A549 (cell line): ENCODE results near the gene IRGQ. TPM values are rescaled to one million over a fixed set of nuclear protein-coding genes. Genes with fewer than 3 reads are reported as not detected.
A peak's percentile ranks its signal among the peaks of the same experiment; 100 is the strongest.

Source experiments
- ATAC-seq, 2 experiments: fragments of 200-7000 bp in 1 of 2; fragments of >200 bp in 1 of 2; cut with Nextera tagmentation in 1 of 2; cut with Tn5 transposase in 1 of 2; 3 replicates each; pipeline versions ENCODE4 v1.8.0 to v1.9.1; 2018 to 2020; ENCODE audit warnings: mild to moderate bottlenecking in 1 of 2, moderate library complexity in 1 of 2
- CTCF ChIA-PET: fragments of 300-600 bp; sonication (Branson Sonifier 250); formaldehyde crosslinking; extraction: SDS; loops from one replicate; lab custom pipeline; 2021; ENCODE audit warnings: antibody characterized with exemption, inconsistent platforms; lab: Yijun Ruan, JAX
- POLR2A ChIA-PET: fragments of 350-600 bp; formaldehyde crosslinking; extraction: SDS; loops from one replicate; lab custom pipeline; 2021; ENCODE audit warnings: antibody characterized with exemption, inconsistent platforms; lab: Yijun Ruan, JAX
- DNase-seq, 2 experiments: peaks; one replicate each; pipeline versions ENCODE4 v3.0.0 to v3.0.0-alpha.2; 2011 to 2016; ENCODE audit warnings: low read depth in 1 of 2, low spot score in 1 of 2
- FAIRE-seq: peaks from 2 replicates; lab custom pipeline; 2011; peaks lifted over from hg19 to GRCh38; lab: Jason Lieb, UNC
- H3K27ac ChIP-seq, 2 experiments: fragments of >200 bp; sonication (Bioruptor Twin); formaldehyde crosslinking; 3 replicates each; pipeline ENCODE4 v1.5.1; 2016 to 2017
- H3K4me1 ChIP-seq: fragments of >200 bp; sonication (Bioruptor Twin); formaldehyde crosslinking; 3 replicates; pipeline ENCODE4 v1.6.1; 2016
- H3K4me2 ChIP-seq: fragments of >200 bp; sonication (Bioruptor Twin); formaldehyde crosslinking; 3 replicates; pipeline ENCODE4 v1.6.1; 2016
- H3K4me3 ChIP-seq: fragments of >200 bp; sonication (Bioruptor Twin); formaldehyde crosslinking; 3 replicates; pipeline ENCODE4 v1.5.1; 2016
- H3K9me3 ChIP-seq: fragments of >200 bp; sonication (Bioruptor Twin); formaldehyde crosslinking; 3 replicates; pipeline ENCODE4 v1.6.1; 2016
- BHLHE40 ChIP-seq: IDR thresholded peaks from 2 replicates; pipeline ENCODE4 v1.6.1; 2012; ENCODE audit warnings: low read depth, low read length, inconsistent platforms
- CBX8 ChIP-seq: fragments of 200-600 bp; sonication (generic); IDR thresholded peaks from 2 replicates; pipeline ENCODE4 v1.6.1; 2016
- CEBPB ChIP-seq, 2 experiments: fragments of >200 bp in 1 of 2; sonication (Bioruptor Twin) in 1 of 2; formaldehyde crosslinking in 1 of 2; IDR thresholded peaks; 2 replicates each; pipeline ENCODE4 v1.6.1; 2012 to 2016
- CHD4 ChIP-seq: fragments of 200-600 bp; sonication (generic); IDR thresholded peaks from 2 replicates; pipeline ENCODE4 v1.6.1; 2016; ENCODE audit warnings: antibody characterized with exemption, mild to moderate bottlenecking, borderline replicate concordance
- CTCF ChIP-seq: fragments of >200 bp; sonication (Bioruptor Twin); formaldehyde crosslinking; IDR thresholded peaks from 3 replicates; pipeline ENCODE4 v1.5.1; 2016
- E2F6 ChIP-seq: IDR thresholded peaks from 2 replicates; pipeline ENCODE4 v1.6.1; 2012; ENCODE audit warnings: low read depth, borderline replicate concordance
- EHF ChIP-seq: fragments of 250-450 bp; sonication (Bioruptor Pico); IDR thresholded peaks from 2 replicates; pipeline ENCODE4 v1.5.0; 2020; ENCODE audit warnings: mild to moderate bottlenecking
- EHMT2 ChIP-seq: fragments of 200-600 bp; sonication (generic); IDR thresholded peaks from 2 replicates; pipeline ENCODE4 v1.6.1; 2016; ENCODE audit warnings: antibody characterized with exemption, low read depth, mild to moderate bottlenecking, moderate library complexity
- FOSB ChIP-seq: fragments of 250-450 bp; sonication (Bioruptor Pico); IDR thresholded peaks from 2 replicates; pipeline ENCODE4 v1.5.0; 2020; ENCODE audit warnings: mild to moderate bottlenecking, moderate library complexity
- FOSL2 ChIP-seq, 2 experiments: fragments of 450-650 bp in 1 of 2; fragments of >200 bp in 1 of 2; sonication (Bioruptor Twin) in 1 of 2; formaldehyde crosslinking; IDR thresholded peaks; 2 replicates each; pipeline versions ENCODE4 v1.5.0 to v1.6.1; 2016 to 2020; ENCODE audit warnings: mild to moderate bottlenecking in 1 of 2, moderate library complexity in 1 of 2
- FOXS1 ChIP-seq: fragments of 250-450 bp; sonication (Bioruptor Pico); IDR thresholded peaks from 2 replicates; pipeline ENCODE4 v1.5.0; 2020; ENCODE audit warnings: mild to moderate bottlenecking, moderate library complexity
- HES2 ChIP-seq: fragments of >200 bp; sonication (Bioruptor Twin); formaldehyde crosslinking; IDR thresholded peaks from 2 replicates; pipeline ENCODE4 v1.6.1; 2016
- HOXB5 ChIP-seq: fragments of 250-450 bp; sonication (Bioruptor Pico); IDR thresholded peaks from 2 replicates; pipeline ENCODE4 v1.5.0; 2020; ENCODE audit warnings: mild to moderate bottlenecking, moderate library complexity
- JUN ChIP-seq, 2 experiments: fragments of >200 bp; sonication (Bioruptor Twin); formaldehyde crosslinking; IDR thresholded peaks; 2 replicates in 1 of 2; 3 replicates in 1 of 2; pipeline ENCODE4 v1.6.1; 2016 to 2017
- JUNB ChIP-seq: fragments of >200 bp; sonication (Bioruptor Twin); formaldehyde crosslinking; IDR thresholded peaks from 2 replicates; pipeline ENCODE4 v1.6.1; 2016
- KDM5A ChIP-seq: fragments of 200-600 bp; sonication (generic); IDR thresholded peaks from 2 replicates; pipeline ENCODE4 v1.6.1; 2016; ENCODE audit warnings: antibody characterized with exemption, mild to moderate bottlenecking
- MAFK ChIP-seq: fragments of 450-650 bp; IDR thresholded peaks from 2 replicates; pipeline ENCODE4 v1.6.1; 2014; ENCODE audit not compliant: partially characterized antibody
- MAX ChIP-seq: IDR thresholded peaks from 2 replicates; pipeline ENCODE4 v1.6.1; 2012
- MYC ChIP-seq: IDR thresholded peaks from 2 replicates; pipeline ENCODE4 v1.6.1; 2012; ENCODE audit warnings: mild to moderate bottlenecking, inconsistent platforms, low read length, improper control_type of control experiment, borderline replicate concordance
- NPAS2 ChIP-seq: fragments of 250-450 bp; sonication (Bioruptor Pico); IDR thresholded peaks from 2 replicates; pipeline ENCODE4 v1.8.0; 2022; ENCODE audit warnings: mild to moderate bottlenecking, moderate library complexity, borderline replicate concordance
- PBX3 ChIP-seq: IDR thresholded peaks from 2 replicates; pipeline ENCODE4 v1.6.1; 2012
- RAD21 ChIP-seq, 2 experiments: fragments of >200 bp in 1 of 2; sonication (Bioruptor Twin) in 1 of 2; formaldehyde crosslinking in 1 of 2; IDR thresholded peaks in 1 of 2; conservative IDR thresholded peaks in 1 of 2; 2 replicates in 1 of 2; 3 replicates in 1 of 2; pipeline ENCODE4 v1.6.1; 2012 to 2018; ENCODE audit warnings: inconsistent platforms in 1 of 2
- RARB ChIP-seq: fragments of 250-450 bp; sonication (Bioruptor Pico); IDR thresholded peaks from 2 replicates; pipeline ENCODE4 v1.8.0; 2021; ENCODE audit warnings: mild to moderate bottlenecking, moderate library complexity
- RNF2 ChIP-seq: fragments of 200-600 bp; sonication (generic); IDR thresholded peaks from 2 replicates; pipeline ENCODE4 v1.6.1; 2016; ENCODE audit warnings: low read depth, mild to moderate bottlenecking, antibody characterized with exemption, moderate library complexity, borderline replicate concordance
- SMC3 ChIP-seq: fragments of >200 bp; sonication (Bioruptor Twin); formaldehyde crosslinking; IDR thresholded peaks from 3 replicates; pipeline ENCODE4 v1.6.1; 2018; ENCODE audit warnings: inconsistent platforms
- USF2 ChIP-seq: fragments of 450-650 bp; IDR thresholded peaks from 2 replicates; pipeline ENCODE4 v1.6.1; 2014; ENCODE audit warnings: antibody characterized with exemption
- WGBS: methylation state at CpG from one replicate; pipeline ENCODE4 v1.1.6; 2017; ENCODE audit errors: missing lambda C conversion rate; 5-methylcytosine and 5-hydroxymethylcytosine counted together
- polyA plus RNA-seq, 4 experiments: library from polyadenylated mRNA; depleted of rRNA in 3 of 4; stranded (reverse); fragments of >200 nt; fragmentation: RNase III in 1 of 4; extraction: RNeasy Plus Mini Kit Qiagen cat#74134 plus additional on column Dnase treatment in 1 of 4; gene quantifications; 2 replicates in 3 of 4; 3 replicates in 1 of 4; pipeline ENCODE4 v1.2.3, GENCODE V29; 2011 to 2017

The IRGQ gene
- polyA plus RNA-seq, 2 of the 4 experiments (the other 2 are of a cell fraction), result 6.5 to 10.0 TPM

GRCh38 chr19:43624933-43625332 is 29.0 kb upstream of the IRGQ start:
- no peaks in the 10 kb centered on the region for H3K9me3 ChIP-seq
- ChIA-PET CTCF (interaction anchor here (0.6 to 1.6 kb wide), 3 partner anchors 26 to 120 kb away, joined by 3 read pairs; no protein-coding TSS in a partner anchor), POLR2A (no interaction called here)
- FAIRE-seq (no peak), DNase-seq (peak in 1 of 2 experiments; percentile 49), ATAC-seq (0 out of 6 replicates have a peak, but pooled peaks of 1 of the 2 experiments have one; percentile 10)
- peaks cover 6% of the 10 kb centered on the region; the same call in 2 of the 3 replicates for H3K4me1 ChIP-seq
- H3K4me2 ChIP-seq, result no peak overlapping the region
- WGBS, result 75% methylated on average over 22 of the region's 30 CpGs
- H3K27ac ChIP-seq, result no peak overlapping the region
- TF ChIP-seq CHD4, result no peak
- TF ChIP-seq EHF, result no peak
- TF ChIP-seq RNF2, result no peak
- TF ChIP-seq BHLHE40, result no peak
- no peak for TF ChIP-seq CTCF
- no peak for TF ChIP-seq FOSL2 (IDR thresholded peaks at IDR 0.05)
- TF ChIP-seq FOSL2 (CRISPR knock-in tag; IDR thresholded peaks at IDR 0.05), result no peak
- no peak for TF ChIP-seq E2F6
- no peak for TF ChIP-seq MYC
- no peak for TF ChIP-seq USF2
- no peak overlapping the region for H3K4me3 ChIP-seq

GRCh38 chr19:43623889-43624670 is 28.1 kb upstream of the IRGQ start:
- Histone ChIP-seq H3K9me3 (no peaks in the 10 kb centered on the region), H3K4me2 (no peak overlapping the region), H3K27ac (no peak overlapping the region), H3K4me3 (no peak overlapping the region), H3K4me1 (peaks cover 7% of the 10 kb centered on the region; the same call in 2 of the 3 replicates)
- ATAC-seq (no peak), DNase-seq (peak in 1 of 2 experiments; percentile 40), FAIRE-seq (no peak)
- ChIA-PET CTCF (interaction anchor here (0.8 to 1.2 kb wide), 3 partner anchors 8 to 27 kb away, joined by 3 read pairs; partner anchors contain the start of gene ZNF576), POLR2A (no interaction called here)
- TF ChIP-seq JUN (IDR thresholded peaks at IDR 0.05) (no peak), EHMT2 (no peak), FOXS1 (CRISPR knock-in tag) (no peak), RARB (CRISPR knock-in tag) (no peak)
- 88% methylated on average over 35 of the region's 35 CpGs for WGBS

- FAIRE-seq (no peak), DNase-seq (no peak), ATAC-seq (no peak)
- Histone ChIP-seq H3K27ac (no peak overlapping the region), H3K9me3 (no peaks in the 10 kb centered on the region), H3K4me1 (peaks cover 12% of the 10 kb centered on the region), H3K4me2 (no peak overlapping the region), H3K4me3 (no peak overlapping the region)
- 100% methylated on average over 1 of the region's 1 CpG for WGBS
- ChIA-PET POLR2A (no interaction called here), CTCF (interaction anchor here (1.2 kb wide), 2 partner anchors 9 to 26 kb away, joined by 3 read pairs; partner anchors contain the start of gene ZNF576)
- no peak for TF ChIP-seq RAD21 (conservative IDR thresholded peaks at IDR 0.05 in 1 of 2, IDR thresholded peaks at IDR 0.05 in 1 of 2)
- TF ChIP-seq NPAS2, result no peak
- no peak for TF ChIP-seq CBX8
- TF ChIP-seq E2F6, result no peak
- TF ChIP-seq MAFK, result no peak
- no peak for TF ChIP-seq EHMT2
- no peak for TF ChIP-seq CEBPB (IDR thresholded peaks at IDR 0.05)
- no peak for TF ChIP-seq PBX3
- no peak for TF ChIP-seq MAX
- TF ChIP-seq FOSB (CRISPR knock-in tag), result no peak
- TF ChIP-seq SMC3, result no peak
- no peak for TF ChIP-seq HOXB5
- no peak for TF ChIP-seq KDM5A
- no peak for TF ChIP-seq RNF2
- TF ChIP-seq JUNB, result no peak
- no peak for TF ChIP-seq HES2
These were observed 27.0 kb upstream of the IRGQ start for GRCh38 chr19:43622956-43623355.
